Measurements from ENCODE around the gene ANKRD50. TPM values are rescaled to one million over a fixed set of nuclear protein-coding genes. Genes with fewer than 3 reads are reported as not detected.

Gene ANKRD50
- total and polyA plus RNA-seq, 2 of the 13 experiments (the other 11 are each of a cell fraction or from before 2014, with no cell fraction given): 2.4 to 4.4 TPM

- TF ChIP-seq ZBED4 (CRISPR knock-in tag; IDR thresholded peaks at IDR 0.05; ENCODE audit: borderline replicate concordance) (no peak), AKNA (CRISPR knock-in tag; IDR thresholded peaks at IDR 0.05; ENCODE audit: borderline replicate concordance) (no peak), RBM22 (optimal IDR thresholded peaks at IDR 0.05; ENCODE audit: low read length) (no peak), ZBTB20 (CRISPR knock-in tag; IDR thresholded peaks at IDR 0.05; ENCODE audit: borderline replicate concordance, low read depth) (no peak), FOXP4 (CRISPR knock-in tag; IDR thresholded peaks at IDR 0.05) (no peak), ZNF142 (CRISPR knock-in tag; IDR thresholded peaks at IDR 0.05) (no peak), FOSL2 (CRISPR knock-in tag; IDR thresholded peaks at IDR 0.05) (0 out of 2 replicates have a peak, but pooled peaks have one; percentile 4), GATAD1 (CRISPR knock-in tag; IDR thresholded peaks at IDR 0.05) (no peak), SOX6 (IDR thresholded peaks at IDR 0.05) (no peak), SOX6 (CRISPR knock-in tag; IDR thresholded peaks at IDR 0.05) (peak; percentile 51), ZNF773 (CRISPR knock-in tag; IDR thresholded peaks at IDR 0.05; ENCODE audit: borderline replicate concordance) (no peak)
Observed at GRCh38 chr4:124712372-124713184, at the start of gene ANKRD50 (continued).
